H9 (cell line): Measurements from ENCODE around the gene CLTCL1. TPM values are rescaled to one million over a fixed set of nuclear protein-coding genes. Genes with fewer than 3 reads are reported as not detected.

Source experiments
- DNase-seq: peaks from one replicate; pipeline ENCODE4 v3.0.0-alpha.2; 2017
- H2AFZ ChIP-seq: one replicate; pipeline ENCODE4 v1.6.1; 2013; ENCODE audit warnings: mild to moderate bottlenecking, low read length, control low read depth, moderate library complexity
- H2AK5ac ChIP-seq: 2 replicates; pipeline ENCODE4 v1.6.1; 2013; ENCODE audit warnings: low read length, control low read depth, mixed read lengths; ENCODE audit not compliant: insufficient read length
- H2BK120ac ChIP-seq: one replicate; pipeline ENCODE4 v1.6.1; 2013; ENCODE audit warnings: low read depth, mild to moderate bottlenecking, low read length, control low read depth, inconsistent platforms; ENCODE audit not compliant: poor library complexity, severe bottlenecking
- H2BK12ac ChIP-seq: 2 replicates; pipeline ENCODE4 v1.6.1; 2013; ENCODE audit warnings: low read length, control low read depth, mixed read lengths, low read depth; ENCODE audit not compliant: insufficient read length
- H2BK15ac ChIP-seq: 2 replicates; pipeline ENCODE4 v1.6.1; 2013; ENCODE audit warnings: low read depth, low read length, control low read depth
- H2BK20ac ChIP-seq: one replicate; pipeline ENCODE4 v1.6.1; 2013; ENCODE audit warnings: low read depth, mild to moderate bottlenecking, low read length, control low read depth, inconsistent platforms; ENCODE audit not compliant: poor library complexity, severe bottlenecking
- H2BK5ac ChIP-seq: 2 replicates; pipeline ENCODE4 v1.6.1; 2013; ENCODE audit warnings: low read length, control low read depth, mixed read lengths; ENCODE audit not compliant: insufficient read length
- H3K14ac ChIP-seq: 2 replicates; pipeline ENCODE4 v1.6.1; 2013; ENCODE audit warnings: low read length, control low read depth; ENCODE audit not compliant: insufficient read depth
- H3K18ac ChIP-seq: 2 replicates; pipeline ENCODE4 v1.6.1; 2013; ENCODE audit warnings: low read depth, mild to moderate bottlenecking, mixed read lengths, low read length, control low read depth; ENCODE audit not compliant: insufficient read length
- H3K23ac ChIP-seq: 2 replicates; pipeline ENCODE4 v1.6.1; 2013; ENCODE audit warnings: low read length, control low read depth, mixed read lengths, low read depth; ENCODE audit not compliant: insufficient read length
- H3K23me2 ChIP-seq: 2 replicates; pipeline ENCODE4 v1.6.1; 2013; ENCODE audit warnings: low read depth, mild to moderate bottlenecking, mixed read lengths, low read length, control low read depth; ENCODE audit not compliant: insufficient read length, poor library complexity, severe bottlenecking
- H3K27ac ChIP-seq: 2 replicates; pipeline ENCODE4 v1.5.1; 2013; ENCODE audit warnings: low read length, control low read depth, mixed read lengths, low read depth; ENCODE audit not compliant: insufficient read length
- H3K27me3 ChIP-seq: 2 replicates; pipeline ENCODE4 v1.6.1; 2013; ENCODE audit warnings: low read length, control low read depth, inconsistent platforms; ENCODE audit not compliant: insufficient read depth
- H3K4ac ChIP-seq: 2 replicates; pipeline ENCODE4 v1.6.1; 2013; ENCODE audit warnings: low read depth, mild to moderate bottlenecking, control low read depth, inconsistent platforms, low read length, moderate library complexity
- H3K4me1 ChIP-seq: 2 replicates; pipeline ENCODE4 v1.6.1; 2013; ENCODE audit warnings: low read length, control low read depth, inconsistent platforms; ENCODE audit not compliant: insufficient read depth
- H3K4me2 ChIP-seq: 2 replicates; pipeline ENCODE4 v1.6.1; 2013; ENCODE audit warnings: low read length, control low read depth, mixed read lengths; ENCODE audit not compliant: insufficient read length, insufficient read depth
- H3K56ac ChIP-seq: 2 replicates; pipeline ENCODE4 v1.6.1; 2013; ENCODE audit warnings: low read depth, mild to moderate bottlenecking, mixed read lengths, low read length, control low read depth; ENCODE audit not compliant: insufficient read length
- H3K79me1 ChIP-seq: 2 replicates; pipeline ENCODE4 v1.6.1; 2013; ENCODE audit warnings: low read depth, mild to moderate bottlenecking, moderate library complexity, low read length, control low read depth, inconsistent platforms; ENCODE audit not compliant: insufficient read depth, poor library complexity, severe bottlenecking
- H3K79me2 ChIP-seq: 2 replicates; pipeline ENCODE4 v1.6.1; 2013; ENCODE audit warnings: low read length, control low read depth, inconsistent platforms; ENCODE audit not compliant: insufficient read depth
- H3K9ac ChIP-seq: 2 replicates; pipeline ENCODE4 v1.6.1; 2013; ENCODE audit warnings: low read length, control low read depth, mixed read lengths; ENCODE audit not compliant: insufficient read length; ENCODE audit errors: extremely low read depth
- H3K9me3 ChIP-seq: one replicate; pipeline ENCODE4 v1.6.1; 2013; ENCODE audit warnings: low read depth, low read length, inconsistent platforms; ENCODE audit not compliant: control insufficient read depth
- H3T11ph ChIP-seq: one replicate; pipeline ENCODE4 v1.6.1; 2013; ENCODE audit warnings: mild to moderate bottlenecking, low read length, control low read depth, inconsistent platforms
- H4K20me1 ChIP-seq: one replicate; pipeline ENCODE4 v1.6.1; 2013; ENCODE audit not compliant: control insufficient read depth, insufficient read length, insufficient read depth
- H4K5ac ChIP-seq: 2 replicates; pipeline ENCODE4 v1.6.1; 2013; ENCODE audit warnings: low read depth, mild to moderate bottlenecking, mixed read lengths, low read length, control low read depth; ENCODE audit not compliant: insufficient read length
- H4K8ac ChIP-seq: replicated peaks from 2 replicates; pipeline ENCODE4 v1.6.1; 2013; ENCODE audit warnings: low read length, control low read depth, mixed read lengths, low read depth; ENCODE audit not compliant: insufficient read length
- H4K91ac ChIP-seq: 2 replicates; pipeline ENCODE4 v1.6.1; 2013; ENCODE audit warnings: low read depth, mild to moderate bottlenecking, moderate library complexity, mixed read lengths, low read length, control low read depth; ENCODE audit not compliant: insufficient read length
- H3K27ac Mint-ChIP-seq, 3 experiments: 2 replicates in 2 of 3; 3 replicates in 1 of 3; pipeline ENCODE4 v1.8.0; 2020 to 2021; ENCODE audit warnings: mixed read lengths in 3 of 3, mild to moderate bottlenecking in 1 of 3, moderate library complexity in 1 of 3
- H3K27me3 Mint-ChIP-seq: 2 replicates; pipeline ENCODE4 v1.8.0; 2021; ENCODE audit warnings: low read depth, mild to moderate bottlenecking, moderate library complexity, mixed read lengths
- H3K36me3 Mint-ChIP-seq, 3 experiments: 2 replicates in 2 of 3; 3 replicates in 1 of 3; pipeline ENCODE4 v1.8.0; 2020 to 2021; ENCODE audit warnings: low read depth in 3 of 3, mixed read lengths in 3 of 3; ENCODE audit not compliant: insufficient read depth in 1 of 3
- H3K4me1 Mint-ChIP-seq, 2 experiments: 2 replicates each; pipeline ENCODE4 v1.8.0; 2020; ENCODE audit warnings: mixed read lengths in 2 of 2
- H3K4me3 Mint-ChIP-seq, 2 experiments: 2 replicates in 1 of 2; 3 replicates in 1 of 2; pipeline ENCODE4 v1.8.0; 2020 to 2021; ENCODE audit warnings: mild to moderate bottlenecking in 2 of 2, mixed read lengths in 2 of 2, moderate library complexity in 1 of 2
- H3K9me3 Mint-ChIP-seq, 2 experiments: 2 replicates in 1 of 2; 3 replicates in 1 of 2; pipeline ENCODE4 v1.8.0; 2020; ENCODE audit warnings: mild to moderate bottlenecking in 2 of 2, mixed read lengths in 2 of 2, moderate library complexity in 1 of 2
- WGBS: extraction: QIAGEN DNeasy Blood & Tissue Kit; methylation state at CpG from one replicate; pipeline ENCODE4 v1.1.7; 2013; ENCODE audit warnings: missing lambda C conversion rate, low lambda C conversion rate, mixed read lengths; ENCODE audit not compliant: insufficient read length; ENCODE audit errors: extremely low coverage; 5-methylcytosine and 5-hydroxymethylcytosine counted together
- total RNA-seq: library from RNA; stranded (reverse); gene quantifications from 2 replicates; pipeline ENCODE4 v1.2.1, GENCODE V29; 2021
- TF ChIP-seq, protein P1 (sequence below): fragments of 200-600 bp; sonication (generic); conservative IDR thresholded peaks from 3 replicates; pipeline ENCODE4 v1.8.0; 2021; ENCODE audit warnings: antibody characterized with exemption, mild to moderate bottlenecking

The CLTCL1 gene
- total RNA-seq, 1 experiment from 2014 or later: 11.1 TPM

DNA sequence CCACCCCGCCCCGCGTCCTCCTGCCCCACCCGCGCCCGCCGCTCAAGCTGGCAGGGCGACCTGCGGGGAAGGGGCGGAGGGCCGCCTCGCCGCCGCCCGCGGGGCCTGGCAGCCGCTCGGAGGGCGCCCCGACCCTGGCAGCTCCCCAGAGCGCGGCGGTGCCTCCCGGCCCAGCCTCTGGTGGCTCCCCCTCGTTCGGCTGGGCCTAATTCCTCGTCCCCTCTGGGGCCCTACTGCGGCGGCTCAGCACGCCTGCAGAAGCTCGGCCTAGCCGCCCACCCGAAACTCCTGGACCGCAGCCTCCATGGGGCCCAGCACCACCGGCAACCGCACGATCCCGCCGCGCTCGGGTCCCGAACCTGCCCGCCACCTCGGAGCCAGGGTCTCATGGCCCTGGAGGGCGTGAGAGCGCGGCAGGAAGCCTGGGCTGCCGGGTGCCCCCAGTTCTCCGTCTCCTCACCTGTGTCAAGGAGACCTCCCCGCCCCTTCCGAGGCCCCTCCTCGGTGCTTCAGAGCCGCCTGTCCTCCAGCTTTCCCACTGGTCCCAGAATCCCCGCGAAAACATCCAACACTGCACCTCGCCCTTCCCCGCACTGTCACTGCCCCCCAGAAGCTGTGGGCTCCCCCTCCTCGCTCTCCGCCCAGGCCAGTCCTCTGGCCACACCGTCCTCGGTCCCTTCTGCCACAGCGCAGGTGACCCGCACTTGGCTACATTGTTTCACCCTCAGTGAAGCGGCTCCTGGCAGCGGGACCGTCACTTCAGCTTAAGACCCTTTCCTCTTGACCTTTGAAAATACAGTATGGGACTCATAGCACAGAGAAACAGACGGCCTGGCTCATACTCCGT is 140.8 kb downstream of the CLTCL1 start:
- Histone ChIP-seq H2BK15ac (no peak overlapping the region), H2BK5ac (no peak overlapping the region), H2BK12ac (no peak overlapping the region), H3T11ph (no peak overlapping the region), H3K23ac (no peak overlapping the region), H2AFZ (no peak overlapping the region), H4K8ac (no peak overlapping the region), H3K4me2 (no peak overlapping the region), H3K9me3 (no peaks in the 10 kb centered on the region), H4K91ac (no peak overlapping the region), H2BK20ac (no peak overlapping the region), H3K56ac (no peak overlapping the region), H2BK120ac (no peak overlapping the region), H3K27me3 (peaks cover 48% of the 10 kb centered on the region), H3K14ac (no peak overlapping the region; the same call in 1 of the 2 replicates), H3K18ac (no peak overlapping the region), H2AK5ac (no peak overlapping the region), H3K4ac (no peak overlapping the region), H4K5ac (no peak overlapping the region), H4K20me1 (no peaks in the 10 kb centered on the region), H3K27ac (no peak overlapping the region), H3K4me1 (no peaks in the 10 kb centered on the region), H3K23me2 (peaks cover 2% of the 10 kb centered on the region), H3K79me1 (no peaks in the 10 kb centered on the region), H3K9ac (no peak overlapping the region), H3K79me2 (no peaks in the 10 kb centered on the region)
- TF ChIP-seq, protein P1, sequence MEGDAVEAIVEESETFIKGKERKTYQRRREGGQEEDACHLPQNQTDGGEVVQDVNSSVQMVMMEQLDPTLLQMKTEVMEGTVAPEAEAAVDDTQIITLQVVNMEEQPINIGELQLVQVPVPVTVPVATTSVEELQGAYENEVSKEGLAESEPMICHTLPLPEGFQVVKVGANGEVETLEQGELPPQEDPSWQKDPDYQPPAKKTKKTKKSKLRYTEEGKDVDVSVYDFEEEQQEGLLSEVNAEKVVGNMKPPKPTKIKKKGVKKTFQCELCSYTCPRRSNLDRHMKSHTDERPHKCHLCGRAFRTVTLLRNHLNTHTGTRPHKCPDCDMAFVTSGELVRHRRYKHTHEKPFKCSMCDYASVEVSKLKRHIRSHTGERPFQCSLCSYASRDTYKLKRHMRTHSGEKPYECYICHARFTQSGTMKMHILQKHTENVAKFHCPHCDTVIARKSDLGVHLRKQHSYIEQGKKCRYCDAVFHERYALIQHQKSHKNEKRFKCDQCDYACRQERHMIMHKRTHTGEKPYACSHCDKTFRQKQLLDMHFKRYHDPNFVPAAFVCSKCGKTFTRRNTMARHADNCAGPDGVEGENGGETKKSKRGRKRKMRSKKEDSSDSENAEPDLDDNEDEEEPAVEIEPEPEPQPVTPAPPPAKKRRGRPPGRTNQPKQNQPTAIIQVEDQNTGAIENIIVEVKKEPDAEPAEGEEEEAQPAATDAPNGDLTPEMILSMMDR: no peak
- H3K4me3 Mint-ChIP-seq: peak overlapping the region; percentile 34 to 78
- WGBS: no CpG with 5 or more reads among the region's 68 CpGs
- H3K27ac Mint-ChIP-seq: no peak overlapping the region
- H3K36me3 Mint-ChIP-seq: peaks cover 0 to 9% (median 5%) of the 10 kb centered on the region in 3 experiments; a peak in 6 of 7 replicates
- DNase-seq: no peak
- H3K9me3 Mint-ChIP-seq: peaks cover 13 to 14% of the 10 kb centered on the region in 2 experiments
- H3K4me1 Mint-ChIP-seq: peaks cover 12 to 20% of the 10 kb centered on the region in 2 experiments
- peaks cover 89% of the 10 kb centered on the region for H3K27me3 Mint-ChIP-seq
